ENCODE results near the gene TNF.
A peak's percentile ranks its signal among the peaks of the same experiment; 100 is the strongest.

The TNF gene

DNA sequence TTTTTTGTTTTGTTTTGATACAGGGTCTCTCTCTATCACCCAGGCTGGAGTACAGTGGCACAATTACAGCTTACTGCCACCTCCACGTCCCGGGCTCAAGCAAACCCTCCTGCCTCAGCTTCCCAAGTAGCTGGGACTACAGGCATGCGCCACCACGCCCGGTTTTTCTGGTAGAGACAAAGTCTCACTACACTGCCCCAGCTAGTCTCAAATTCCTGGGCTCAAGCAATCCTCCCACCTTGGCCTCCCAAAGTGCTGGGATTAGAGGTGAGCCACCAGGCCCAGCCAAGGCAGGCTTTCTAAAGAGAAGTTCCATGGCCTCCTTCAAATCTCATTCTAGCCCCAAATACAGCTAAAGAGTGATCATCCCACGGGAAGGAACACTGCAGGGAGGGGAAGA lies 41.4 kb upstream of the TNF start:
- peaks cover 98% of the 10 kb centered on the region for H3K36me3 ChIP-seq (ENCODE audit: insufficient read depth, low read depth, low read length)
- peaks cover 1% of the 10 kb centered on the region; the same call in 1 of the 2 replicates for H3K4me1 ChIP-seq (ENCODE audit: insufficient read depth, low read length)
- no peak overlapping the region for H3K27ac ChIP-seq (ENCODE audit: low read length)
- H3K9me3 ChIP-seq (ENCODE audit: insufficient read depth, low read depth, low read length), result no peaks in the 10 kb centered on the region
- H3K4me3 ChIP-seq (ENCODE audit: low read length), result no peak overlapping the region
- no peaks in the 10 kb centered on the region for H3K27me3 ChIP-seq (ENCODE audit: insufficient read depth, low read length)
- H3K9ac ChIP-seq (ENCODE audit: low read depth, low read length), result no peak overlapping the region

DNA sequence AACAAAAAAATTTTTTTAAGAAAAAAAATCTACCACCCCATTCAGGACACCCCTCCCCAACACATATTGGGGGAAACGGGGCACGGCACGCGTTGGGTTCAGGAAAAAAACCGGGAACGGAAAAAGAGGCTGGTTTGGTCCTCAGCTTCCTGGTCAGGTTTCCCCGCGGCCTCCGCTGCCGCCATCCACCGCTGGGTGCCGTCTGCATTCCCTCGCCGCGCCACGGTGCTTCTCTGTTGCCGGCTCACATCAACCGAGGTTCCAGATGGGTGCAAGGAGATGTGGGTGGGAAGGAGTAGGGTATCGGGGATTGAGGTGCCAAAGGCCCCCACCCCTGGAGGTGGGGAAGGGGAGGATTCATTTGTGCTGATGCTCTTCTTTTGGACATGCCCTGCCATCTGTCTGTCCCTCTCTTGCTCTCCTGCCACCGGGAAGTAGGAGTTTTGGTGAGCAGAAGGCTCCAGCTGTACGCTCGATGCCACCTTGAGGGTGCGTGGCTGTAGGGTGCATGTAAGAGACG lies 40.8 kb upstream of the TNF start:
- H3K4me1 ChIP-seq (ENCODE audit: insufficient read depth, low read length), result peaks cover 5% of the 10 kb centered on the region; the same call in 1 of the 2 replicates
- no peak overlapping the region for H3K4me3 ChIP-seq (ENCODE audit: low read length)
- no peaks in the 10 kb centered on the region for H3K9me3 ChIP-seq (ENCODE audit: insufficient read depth, low read depth, low read length)
- H3K36me3 ChIP-seq (ENCODE audit: insufficient read depth, low read depth, low read length), result peaks cover 100% of the 10 kb centered on the region
- no peak overlapping the region for H3K9ac ChIP-seq (ENCODE audit: low read depth, low read length)
- H3K27ac ChIP-seq (ENCODE audit: low read length), result no peak overlapping the region
- H3K27me3 ChIP-seq (ENCODE audit: insufficient read depth, low read length), result no peaks in the 10 kb centered on the region

DNA sequence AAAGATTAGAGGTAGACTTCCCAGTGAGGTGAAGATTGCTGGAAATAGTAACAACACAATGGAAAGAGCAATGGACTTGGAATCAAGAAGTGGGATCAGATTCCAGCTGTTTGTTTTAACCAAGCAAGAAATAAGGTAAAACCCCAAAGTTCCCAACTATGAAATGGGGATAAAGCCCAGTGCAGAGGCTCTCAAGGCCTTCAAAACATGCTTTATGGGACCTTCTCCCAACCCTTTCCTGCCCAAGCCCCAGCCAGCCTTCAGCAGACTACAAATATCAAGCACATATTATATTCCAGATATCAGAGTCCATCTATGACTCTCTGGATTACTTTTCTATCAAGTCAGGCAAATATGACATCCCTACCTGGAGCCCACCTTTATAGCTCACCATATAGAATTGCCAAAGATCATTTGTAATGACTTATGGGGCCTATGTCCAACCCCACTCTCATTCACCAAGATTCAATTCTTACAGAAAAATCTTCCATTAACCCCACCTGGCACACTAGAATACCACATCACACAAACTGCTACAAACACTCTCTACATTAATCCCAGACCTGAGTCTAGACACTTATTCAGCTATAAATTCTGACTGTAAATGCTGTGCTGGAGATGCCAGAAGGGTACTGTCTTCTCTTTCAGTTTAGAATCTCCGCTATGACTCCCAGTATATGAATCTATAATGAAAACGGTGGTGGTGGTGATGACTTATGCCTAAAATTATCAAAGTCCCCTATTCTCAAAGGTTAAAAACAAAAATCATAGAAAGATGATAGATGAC lies 39.6 kb upstream of the TNF start:
- Histone ChIP-seq H3K36me3 (ENCODE audit: insufficient read depth, low read depth, low read length) (peaks cover 100% of the 10 kb centered on the region), H3K4me3 (ENCODE audit: low read length) (no peak overlapping the region), H3K4me1 (ENCODE audit: insufficient read depth, low read length) (peaks cover 14% of the 10 kb centered on the region), H3K9ac (ENCODE audit: low read depth, low read length) (no peak overlapping the region), H3K9me3 (ENCODE audit: insufficient read depth, low read depth, low read length) (no peaks in the 10 kb centered on the region), H3K27ac (ENCODE audit: low read length) (no peak overlapping the region), H3K27me3 (ENCODE audit: insufficient read depth, low read length) (no peaks in the 10 kb centered on the region)

DNA sequence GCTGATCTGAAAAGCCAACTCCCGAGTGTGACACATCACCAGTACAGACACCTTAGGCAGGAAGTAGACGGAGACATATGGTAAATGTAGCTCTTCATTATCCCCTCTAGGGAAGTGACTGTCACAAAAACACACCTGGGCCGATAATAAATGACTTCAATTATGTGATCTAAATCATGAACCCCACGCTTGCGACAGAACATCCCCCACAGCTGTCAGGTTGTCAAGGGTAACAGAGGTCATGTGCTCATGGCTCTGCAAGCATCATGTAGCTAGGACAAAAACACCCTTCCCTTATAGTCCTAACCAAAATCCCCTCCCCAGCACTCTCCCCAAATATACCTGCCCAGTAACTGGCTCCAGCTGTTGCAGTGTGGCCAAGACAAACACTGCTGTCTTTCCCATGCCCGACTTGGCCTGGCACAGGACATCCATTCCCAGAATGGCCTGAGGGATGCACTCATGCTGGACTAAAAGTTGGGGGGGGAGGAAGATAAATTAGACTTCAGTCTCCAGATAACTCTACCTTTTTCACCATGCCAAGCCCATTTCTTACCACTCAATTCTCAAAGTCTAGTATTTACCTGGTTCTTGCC lies 36.5 kb upstream of the TNF start:
- Histone ChIP-seq H3K27ac (ENCODE audit: low read length) (no peak overlapping the region), H3K4me3 (ENCODE audit: low read length) (peak overlapping the region; percentile 97)

DNA sequence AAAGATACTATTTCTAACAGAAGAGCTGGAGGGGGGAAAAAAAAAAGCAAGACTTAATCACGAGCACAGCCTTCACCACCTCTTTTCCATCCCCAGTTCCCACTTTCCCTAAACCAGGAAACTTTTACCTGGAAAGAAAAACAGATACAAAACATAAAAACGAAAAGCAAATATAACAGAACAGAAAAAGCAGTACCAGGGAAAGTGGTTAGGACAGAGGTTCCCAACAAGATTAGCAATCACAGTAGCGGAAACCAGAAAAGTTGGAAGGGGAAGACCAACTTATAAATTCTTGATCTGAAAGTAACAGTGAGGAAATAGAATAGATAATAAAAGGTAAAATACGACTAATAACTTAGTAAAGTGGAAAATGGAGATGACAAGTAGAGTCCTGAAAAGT lies 34.7 kb upstream of the TNF start:
- peak overlapping the region; percentile 97 for H3K4me3 ChIP-seq (ENCODE audit: low read length)
- H3K27ac ChIP-seq (ENCODE audit: low read length), result peak overlapping the region; percentile 92
- H3K4me1 ChIP-seq (ENCODE audit: insufficient read depth, low read length), result peaks cover 17% of the 10 kb centered on the region
- H3K9ac ChIP-seq (ENCODE audit: low read depth, low read length), result peak overlapping the region; percentile 99
- no peaks in the 10 kb centered on the region for H3K27me3 ChIP-seq (ENCODE audit: insufficient read depth, low read length)
- H3K9me3 ChIP-seq (ENCODE audit: insufficient read depth, low read depth, low read length), result no peaks in the 10 kb centered on the region
- H3K36me3 ChIP-seq (ENCODE audit: insufficient read depth, low read depth, low read length), result peaks cover 58% of the 10 kb centered on the region

More for the DNA sequence above, 36.5 kb upstream of the TNF start:
- Histone ChIP-seq H3K4me1 (ENCODE audit: insufficient read depth, low read length) (peaks cover 17% of the 10 kb centered on the region), H3K9ac (ENCODE audit: low read depth, low read length) (peak overlapping the region; percentile 99; the same call in 1 of the 2 replicates), H3K36me3 (ENCODE audit: insufficient read depth, low read depth, low read length) (peaks cover 75% of the 10 kb centered on the region), H3K9me3 (ENCODE audit: insufficient read depth, low read depth, low read length) (no peaks in the 10 kb centered on the region), H3K27me3 (ENCODE audit: insufficient read depth, low read length) (no peaks in the 10 kb centered on the region)

DNA sequence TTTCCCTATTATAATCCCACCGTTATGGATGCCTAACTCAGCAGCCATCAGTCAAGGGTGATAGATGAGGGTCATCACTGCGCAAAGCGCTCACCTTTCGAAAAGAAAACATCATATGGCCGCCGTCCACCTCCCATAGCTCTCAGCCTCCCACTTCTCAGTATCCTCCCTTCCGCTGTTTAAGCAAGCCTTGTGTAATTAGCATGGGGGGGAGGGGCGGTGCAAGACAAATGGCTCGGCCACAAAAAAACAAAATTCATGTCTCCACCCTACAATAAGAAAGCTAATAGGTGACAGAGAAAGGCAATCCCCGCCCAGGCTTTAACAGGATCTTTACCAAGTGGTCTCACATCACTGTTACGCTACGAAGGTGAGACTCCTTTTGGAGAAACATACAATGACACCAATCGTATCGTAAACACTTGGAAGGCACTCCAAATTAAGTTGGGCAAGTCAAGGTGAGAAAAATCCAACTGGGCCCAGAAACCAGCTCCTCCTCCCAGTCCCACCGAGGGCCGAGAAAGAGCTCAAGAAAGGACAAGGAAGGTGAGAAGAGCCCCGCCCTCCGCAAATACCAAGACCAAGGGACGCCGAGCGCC lies 34.2 kb upstream of the TNF start:
- Histone ChIP-seq H3K4me1 (ENCODE audit: insufficient read depth, low read length) (peaks cover 18% of the 10 kb centered on the region), H3K4me3 (ENCODE audit: low read length) (peak overlapping the region; percentile 97), H3K9me3 (ENCODE audit: insufficient read depth, low read depth, low read length) (no peaks in the 10 kb centered on the region), H3K27me3 (ENCODE audit: insufficient read depth, low read length) (no peaks in the 10 kb centered on the region), H3K27ac (ENCODE audit: low read length) (peak overlapping the region; percentile 92), H3K9ac (ENCODE audit: low read depth, low read length) (peak overlapping the region; percentile 99), H3K36me3 (ENCODE audit: insufficient read depth, low read depth, low read length) (peaks cover 53% of the 10 kb centered on the region)

DNA sequence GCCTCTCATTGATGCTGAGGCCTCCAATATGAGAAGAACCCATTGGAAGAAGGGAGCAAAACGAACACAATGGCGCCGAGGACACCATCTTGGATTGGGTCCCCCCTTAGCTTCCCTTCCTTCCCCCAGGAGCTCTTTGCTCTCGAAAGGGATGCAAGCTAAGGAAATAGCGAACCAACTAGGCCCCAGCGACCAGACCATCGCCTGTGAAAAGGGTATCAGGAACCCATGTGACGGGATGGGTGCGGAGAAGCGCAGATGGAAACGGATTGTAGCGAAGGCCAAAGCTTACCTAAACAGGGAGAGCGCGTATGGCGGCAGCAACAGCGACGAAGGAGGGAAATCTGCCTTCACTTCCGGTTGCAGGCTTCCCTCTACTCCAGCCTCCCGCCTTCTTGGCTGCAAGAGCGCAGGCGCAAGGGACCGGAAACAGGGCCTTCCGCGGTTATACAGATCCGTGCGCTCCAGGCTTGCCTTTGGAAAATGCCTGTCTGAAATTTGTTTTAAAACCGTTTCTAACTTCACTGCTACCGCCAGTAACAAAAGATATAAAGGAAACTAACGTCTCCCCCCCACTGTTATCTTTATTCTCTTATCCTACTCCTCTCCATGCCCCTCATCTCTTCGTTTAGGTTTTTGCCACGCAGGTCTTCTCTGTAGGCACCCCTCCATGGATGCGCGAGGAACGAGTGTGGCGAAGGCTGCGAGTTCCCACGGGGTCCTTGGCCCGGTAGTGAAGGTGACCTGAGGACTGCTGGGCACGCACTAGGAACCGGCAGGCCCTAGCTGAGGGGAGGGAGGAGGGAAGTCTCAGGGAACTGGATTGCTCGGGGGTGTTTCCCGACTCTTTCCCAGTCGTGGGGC lies 33.5 kb upstream of the TNF start, which contains the start of gene DDX39B:
DDX39B (minus strand) TSS at position 346 of the 864 bp plus-strand sequence. CDS start 1,471 bp downstream, outside the sequence.
- Histone ChIP-seq H3K36me3 (ENCODE audit: insufficient read depth, low read depth, low read length) (peaks cover 46% of the 10 kb centered on the region), H3K4me1 (ENCODE audit: insufficient read depth, low read length) (peaks cover 20% of the 10 kb centered on the region), H3K4me3 (ENCODE audit: low read length) (peak within 1 kb of the TSS; percentile 97)

GRCh38 chr6:31543639-31544038 lies 31.7 kb upstream of the TNF start:
- Histone ChIP-seq H3K9ac (ENCODE audit: low read depth, low read length) (no peak overlapping the region), H3K27me3 (ENCODE audit: insufficient read depth, low read length) (no peaks in the 10 kb centered on the region), H3K9me3 (ENCODE audit: insufficient read depth, low read depth, low read length) (no peaks in the 10 kb centered on the region), H3K4me1 (ENCODE audit: insufficient read depth, low read length) (peaks cover 20% of the 10 kb centered on the region), H3K27ac (ENCODE audit: low read length) (no peak overlapping the region), H3K36me3 (ENCODE audit: insufficient read depth, low read depth, low read length) (peaks cover 33% of the 10 kb centered on the region), H3K4me3 (ENCODE audit: low read length) (no peak overlapping the region)

More for the DNA sequence above, 33.5 kb upstream of the TNF start, which contains the start of gene DDX39B:
- H3K9ac ChIP-seq (ENCODE audit: low read depth, low read length), result peak within 1 kb of the TSS; percentile 99
- no peaks in the 10 kb centered on the region for H3K9me3 ChIP-seq (ENCODE audit: insufficient read depth, low read depth, low read length)
- no peaks in the 10 kb centered on the region for H3K27me3 ChIP-seq (ENCODE audit: insufficient read depth, low read length)
- peak within 1 kb of the TSS; percentile 92 for H3K27ac ChIP-seq (ENCODE audit: low read length)

- H3K27ac ChIP-seq (ENCODE audit: low read length), result no peak overlapping the region
- H3K4me1 ChIP-seq (ENCODE audit: insufficient read depth, low read length), result peaks cover 14% of the 10 kb centered on the region
- no peak overlapping the region for H3K4me3 ChIP-seq (ENCODE audit: low read length)
- no peaks in the 10 kb centered on the region for H3K9me3 ChIP-seq (ENCODE audit: insufficient read depth, low read depth, low read length)
- no peak overlapping the region for H3K9ac ChIP-seq (ENCODE audit: low read depth, low read length)
- H3K36me3 ChIP-seq (ENCODE audit: insufficient read depth, low read depth, low read length), result peaks cover 33% of the 10 kb centered on the region
- H3K27me3 ChIP-seq (ENCODE audit: insufficient read depth, low read length), result no peaks in the 10 kb centered on the region
Measured at GRCh38 chr6:31544676-31545075, 30.7 kb upstream of the TNF start.

DNA sequence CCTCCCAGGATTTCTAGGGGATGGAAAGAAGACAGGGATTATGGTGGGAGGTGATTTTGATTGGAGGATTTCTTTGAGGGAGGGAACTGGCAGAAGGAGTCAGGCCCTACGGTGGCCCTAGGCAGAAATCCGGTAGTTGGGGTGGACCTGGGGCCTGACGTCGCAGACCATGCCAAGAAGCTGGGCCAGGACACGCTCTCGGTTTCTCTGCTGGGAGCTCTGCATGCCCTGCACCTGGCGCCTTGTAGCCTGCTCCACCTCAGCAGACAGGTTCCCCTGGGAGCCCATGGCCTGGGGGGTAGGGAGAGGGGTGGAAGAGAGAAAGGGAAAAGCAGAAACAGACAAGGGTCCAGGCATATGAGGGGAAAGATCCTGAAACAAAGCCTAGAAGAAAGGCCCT lies 30.1 kb upstream of the TNF start:
- Histone ChIP-seq H3K4me1 (ENCODE audit: insufficient read depth, low read length) (peaks cover 8% of the 10 kb centered on the region), H3K9me3 (ENCODE audit: insufficient read depth, low read depth, low read length) (no peaks in the 10 kb centered on the region), H3K27me3 (ENCODE audit: insufficient read depth, low read length) (no peaks in the 10 kb centered on the region), H3K36me3 (ENCODE audit: insufficient read depth, low read depth, low read length) (peaks cover 33% of the 10 kb centered on the region), H3K4me3 (ENCODE audit: low read length) (no peak overlapping the region), H3K9ac (ENCODE audit: low read depth, low read length) (peak overlapping the region; percentile 35; the same call in 1 of the 2 replicates), H3K27ac (ENCODE audit: low read length) (no peak overlapping the region)
